ENCODE measurements around the gene CFAP61. TPM values are rescaled to one million over a fixed set of nuclear protein-coding genes. Genes with fewer than 3 reads are reported as not detected.
A peak's percentile ranks its signal among the peaks of the same experiment; 100 is the strongest.

CFAP61 gene
- total RNA-seq, 4 donors from 2014 or later: 0.19 to 1.4 (median 1.1) TPM

DNA sequence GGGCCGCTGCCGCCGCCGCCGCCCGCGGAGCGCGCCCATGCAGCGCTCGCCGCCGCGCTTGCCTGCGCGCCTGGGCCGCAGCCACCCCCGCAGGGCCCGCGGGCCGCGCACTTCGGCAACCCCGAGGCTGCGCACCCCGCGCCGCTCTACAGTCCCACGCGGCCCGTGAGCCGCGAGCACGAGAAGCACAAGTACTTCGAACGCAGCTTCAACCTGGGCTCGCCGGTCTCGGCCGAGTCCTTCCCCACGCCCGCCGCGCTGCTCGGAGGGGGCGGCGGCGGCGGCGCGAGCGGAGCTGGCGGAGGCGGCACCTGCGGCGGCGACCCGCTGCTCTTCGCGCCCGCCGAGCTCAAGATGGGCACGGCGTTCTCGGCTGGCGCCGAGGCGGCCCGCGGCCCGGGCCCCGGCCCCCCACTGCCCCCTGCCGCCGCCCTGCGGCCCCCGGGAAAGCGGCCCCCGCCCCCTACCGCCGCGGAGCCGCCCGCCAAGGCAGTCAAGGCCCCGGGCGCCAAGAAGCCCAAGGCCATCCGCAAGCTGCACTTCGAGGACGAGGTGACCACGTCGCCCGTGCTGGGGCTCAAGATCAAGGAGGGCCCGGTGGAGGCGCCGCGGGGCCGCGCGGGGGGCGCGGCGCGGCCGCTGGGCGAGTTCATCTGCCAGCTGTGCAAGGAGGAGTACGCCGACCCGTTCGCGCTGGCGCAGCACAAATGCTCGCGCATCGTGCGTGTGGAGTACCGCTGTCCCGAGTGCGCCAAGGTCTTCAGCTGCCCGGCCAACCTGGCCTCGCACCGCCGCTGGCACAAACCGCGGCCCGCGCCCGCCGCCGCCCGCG, 316.3 kb downstream of the CFAP61 start:
- no peak for DNase-seq (ENCODE audit: low spot score in 2 of 2)
- WGBS, 2 donors: 0 to 1% methylated on average over 27 to 33 of the region's 130 CpGs
- peak overlapping the region; percentile 15 for H3K4me3 ChIP-seq (ENCODE audit: low read depth, poor library complexity, severe bottlenecking)
- no peak for TF ChIP-seq POLR2A (IDR thresholded peaks at IDR 0.05)
- TF ChIP-seq, protein P1, sequence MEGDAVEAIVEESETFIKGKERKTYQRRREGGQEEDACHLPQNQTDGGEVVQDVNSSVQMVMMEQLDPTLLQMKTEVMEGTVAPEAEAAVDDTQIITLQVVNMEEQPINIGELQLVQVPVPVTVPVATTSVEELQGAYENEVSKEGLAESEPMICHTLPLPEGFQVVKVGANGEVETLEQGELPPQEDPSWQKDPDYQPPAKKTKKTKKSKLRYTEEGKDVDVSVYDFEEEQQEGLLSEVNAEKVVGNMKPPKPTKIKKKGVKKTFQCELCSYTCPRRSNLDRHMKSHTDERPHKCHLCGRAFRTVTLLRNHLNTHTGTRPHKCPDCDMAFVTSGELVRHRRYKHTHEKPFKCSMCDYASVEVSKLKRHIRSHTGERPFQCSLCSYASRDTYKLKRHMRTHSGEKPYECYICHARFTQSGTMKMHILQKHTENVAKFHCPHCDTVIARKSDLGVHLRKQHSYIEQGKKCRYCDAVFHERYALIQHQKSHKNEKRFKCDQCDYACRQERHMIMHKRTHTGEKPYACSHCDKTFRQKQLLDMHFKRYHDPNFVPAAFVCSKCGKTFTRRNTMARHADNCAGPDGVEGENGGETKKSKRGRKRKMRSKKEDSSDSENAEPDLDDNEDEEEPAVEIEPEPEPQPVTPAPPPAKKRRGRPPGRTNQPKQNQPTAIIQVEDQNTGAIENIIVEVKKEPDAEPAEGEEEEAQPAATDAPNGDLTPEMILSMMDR (IDR thresholded peaks at IDR 0.05): no peak
- intact Hi-C loops (cut with DNase I; ENCODE audit: low total_unique reads): loop anchor here (10.0 kb wide), 1 partner anchor 206 kb away; no protein-coding TSS in a partner anchor

DNA sequence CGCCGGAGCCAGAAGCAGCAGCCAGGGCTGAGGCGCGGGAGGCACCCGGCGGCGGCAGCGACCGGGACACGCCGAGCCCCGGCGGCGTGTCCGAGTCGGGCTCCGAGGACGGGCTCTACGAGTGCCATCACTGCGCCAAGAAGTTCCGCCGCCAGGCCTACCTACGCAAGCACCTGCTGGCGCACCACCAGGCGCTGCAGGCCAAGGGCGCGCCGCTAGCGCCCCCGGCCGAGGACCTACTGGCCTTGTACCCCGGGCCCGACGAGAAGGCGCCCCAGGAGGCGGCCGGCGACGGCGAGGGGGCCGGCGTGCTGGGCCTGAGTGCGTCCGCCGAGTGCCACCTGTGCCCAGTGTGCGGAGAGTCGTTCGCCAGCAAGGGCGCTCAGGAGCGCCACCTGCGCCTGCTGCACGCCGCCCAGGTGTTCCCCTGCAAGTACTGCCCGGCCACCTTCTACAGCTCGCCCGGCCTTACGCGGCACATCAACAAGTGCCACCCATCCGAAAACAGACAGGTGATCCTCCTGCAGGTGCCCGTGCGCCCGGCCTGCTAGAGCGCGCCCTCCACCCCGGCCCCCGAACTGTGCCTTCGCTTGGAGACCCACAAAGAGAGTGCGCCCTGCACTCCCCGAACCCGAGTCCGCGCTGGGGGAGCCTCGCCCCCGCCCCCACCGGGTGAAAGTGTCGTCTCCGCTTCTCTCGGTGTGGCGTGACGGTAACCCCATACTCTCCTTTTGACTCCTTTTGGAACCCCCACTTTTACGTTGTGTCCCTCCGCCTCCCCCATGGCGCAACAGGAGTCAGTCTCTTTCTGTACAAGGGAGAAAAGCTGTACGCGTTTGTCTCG, 317.1 kb downstream of the CFAP61 start:
- intact Hi-C loops (cut with DNase I; ENCODE audit: low total_unique reads): loop anchor here (10.0 kb wide), 1 partner anchor 205 kb away; no protein-coding TSS in a partner anchor
- DNase-seq (ENCODE audit: low spot score in 2 of 2): no peak
- WGBS, 2 donors: 9 to 11% methylated on average over 26 to 40 of the region's 86 CpGs
- TF ChIP-seq, protein P1 (IDR thresholded peaks at IDR 0.05): no peak
- no peak overlapping the region for H3K4me3 ChIP-seq (ENCODE audit: low read depth, poor library complexity, severe bottlenecking)

GRCh38 chr20:20370094-20370575, 317.8 kb downstream of the CFAP61 start:
- no peak for DNase-seq (ENCODE audit: low spot score in 2 of 2)
- no peak overlapping the region for H3K4me3 ChIP-seq (ENCODE audit: low read depth, poor library complexity, severe bottlenecking)
- no peak for TF ChIP-seq POLR2A (IDR thresholded peaks at IDR 0.05)
- TF ChIP-seq, protein P1 (IDR thresholded peaks at IDR 0.05): no peak
- intact Hi-C loops (cut with DNase I; ENCODE audit: low total_unique reads): no loop called here
- WGBS, 2 donors: 43 to 54% methylated on average over 10 of the region's 10 CpGs

DNA sequence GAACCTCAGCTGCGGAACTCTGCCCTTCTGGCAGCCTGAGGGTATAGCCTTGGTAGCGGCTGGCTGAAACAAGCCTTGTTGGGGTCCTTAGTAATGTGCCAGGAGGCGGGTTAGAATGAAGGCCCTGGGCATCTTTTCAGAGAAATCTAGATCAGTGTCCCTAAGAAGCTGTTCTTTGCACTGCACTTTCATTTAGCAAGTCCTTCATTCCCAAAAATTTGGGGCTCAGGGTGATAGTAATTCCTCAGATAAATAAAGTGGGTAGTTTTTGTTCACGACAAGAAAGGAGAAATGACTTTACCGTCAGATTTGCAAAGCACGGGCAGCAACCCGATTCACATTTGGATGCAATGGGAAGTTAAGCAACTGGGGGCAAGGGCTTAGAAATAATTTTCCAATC, 318.8 kb downstream of the CFAP61 start:
- DNase-seq (ENCODE audit: low spot score in 2 of 2): no peak
- WGBS, 2 donors: 69 to 80% methylated on average over 7 of the region's 7 CpGs
- TF ChIP-seq POLR2A (IDR thresholded peaks at IDR 0.05): no peak
- TF ChIP-seq, protein P1 (IDR thresholded peaks at IDR 0.05): no peak
- H3K4me3 ChIP-seq (ENCODE audit: low read depth, poor library complexity, severe bottlenecking): no peak overlapping the region
- intact Hi-C loops (cut with DNase I; ENCODE audit: low total_unique reads): no loop called here

DNA sequence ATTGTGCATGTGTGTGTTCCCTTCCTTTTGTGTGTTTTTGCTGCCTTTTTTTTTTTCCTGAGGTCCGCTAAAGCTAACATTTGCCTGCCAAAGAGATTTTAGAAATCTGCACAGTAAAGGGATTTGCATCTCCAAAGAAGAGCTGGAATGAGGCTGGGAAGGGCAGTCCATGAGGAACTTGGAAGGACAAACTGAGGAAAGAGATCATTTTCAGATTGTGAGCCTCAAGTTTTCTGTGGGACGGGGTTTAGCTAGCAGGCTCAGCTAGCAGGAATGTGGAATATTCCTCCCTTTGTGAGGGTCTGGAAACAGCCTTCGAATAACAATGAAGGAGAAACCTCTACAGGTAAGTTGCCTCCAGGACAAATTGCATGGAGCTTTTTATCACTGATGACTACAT, 319.3 kb downstream of the CFAP61 start:
- WGBS, 2 donors: 76 to 83% methylated on average over 3 of the region's 3 CpGs
- no peak overlapping the region for H3K4me3 ChIP-seq (ENCODE audit: low read depth, poor library complexity, severe bottlenecking)
- no peak for TF ChIP-seq POLR2A (IDR thresholded peaks at IDR 0.05)
- TF ChIP-seq, protein P1 (IDR thresholded peaks at IDR 0.05): no peak
- intact Hi-C loops (cut with DNase I; ENCODE audit: low total_unique reads): no loop called here
- DNase-seq (ENCODE audit: low spot score in 2 of 2): peak in 1 of 2 donors; percentile 12
